H1 (cell line): ENCODE measurements around the gene CLEC14A. TPM values are rescaled to one million over a fixed set of nuclear protein-coding genes. Genes with fewer than 3 reads are reported as not detected.

Source experiments
- CTCF ChIA-PET: fragments of 300-600 bp; sonication (Branson Sonifier 250); formaldehyde crosslinking; loops from one replicate; lab custom pipeline; 2021; ENCODE audit not compliant: partially characterized antibody; lab: Charles Lee
- POLR2A ChIA-PET: fragments of 300-600 bp; sonication (Branson Sonifier 250); formaldehyde crosslinking; loops from one replicate; lab custom pipeline; 2021; ENCODE audit warnings: inconsistent platforms; ENCODE audit not compliant: partially characterized antibody; lab: Charles Lee
- DNase-seq, 2 experiments: peaks; one replicate each; pipeline versions ENCODE4 v3.0.0 to v3.0.0-alpha.2; 2010 to 2022; ENCODE audit warnings: low spot score in 2 of 2, low read depth in 1 of 2, mixed read lengths in 1 of 2
- FAIRE-seq: peaks from 2 replicates; lab custom pipeline; 2011; peaks lifted over from hg19 to GRCh38; lab: Jason Lieb, UNC
- H2AFZ ChIP-seq: 2 replicates; pipeline ENCODE4 v1.8.1; 2012; ENCODE audit warnings: low read length, inconsistent platforms
- H2AK5ac ChIP-seq: 2 replicates; pipeline ENCODE4 v1.6.1; 2013; ENCODE audit warnings: low read depth, low read length
- H2BK120ac ChIP-seq: replicated peaks from 2 replicates; pipeline ENCODE3; 2013; ENCODE audit warnings: low read depth, low read length, inconsistent platforms
- H2BK12ac ChIP-seq: 2 replicates; pipeline ENCODE4 v1.6.1; 2013; ENCODE audit warnings: low read depth, low read length
- H2BK15ac ChIP-seq: 2 replicates; pipeline ENCODE4 v1.6.1; 2013; ENCODE audit warnings: low read length
- H2BK20ac ChIP-seq: 2 replicates; pipeline ENCODE4 v1.6.1; 2013; ENCODE audit warnings: low read length
- H2BK5ac ChIP-seq: 2 replicates; pipeline ENCODE4 v1.6.1; 2013; ENCODE audit warnings: low read depth, low read length
- H3K14ac ChIP-seq: 2 replicates; pipeline ENCODE4 v1.6.1; 2013; ENCODE audit warnings: inconsistent platforms; ENCODE audit not compliant: insufficient read length
- H3K18ac ChIP-seq: 2 replicates; pipeline ENCODE4 v1.6.1; 2013; ENCODE audit warnings: low read length; ENCODE audit errors: extremely low read depth
- H3K23ac ChIP-seq: 2 replicates; pipeline ENCODE4 v1.6.1; 2013; ENCODE audit warnings: inconsistent platforms; ENCODE audit not compliant: insufficient read length
- H3K23me2 ChIP-seq: 2 replicates; pipeline ENCODE4 v1.6.1; 2013; ENCODE audit warnings: low read depth, low read length
- H3K27ac ChIP-seq: 2 replicates; pipeline ENCODE4 v1.6.1; 2011; ENCODE audit warnings: low read depth, low read length, inconsistent platforms
- H3K27me3 ChIP-seq, 4 experiments: replicated peaks in 1 of 4; 1 replicate in 1 of 4; 2 replicates in 3 of 4; pipeline versions ENCODE4 v1.6.1 to v1.8.1; 2011 to 2013; ENCODE audit warnings: low read length in 3 of 4, mild to moderate bottlenecking in 3 of 4, inconsistent platforms in 2 of 4, mixed read lengths in 2 of 4, moderate library complexity in 1 of 4; ENCODE audit not compliant: control insufficient read depth in 3 of 4, insufficient read depth in 3 of 4; ENCODE audit errors: extremely low read depth in 1 of 4
- H3K36me3 ChIP-seq, 4 experiments: 2 replicates each; pipeline versions ENCODE4 v1.6.1 to v1.8.1; 2011 to 2013; ENCODE audit warnings: mild to moderate bottlenecking in 4 of 4, low read length in 3 of 4, moderate library complexity in 2 of 4, control low read depth in 1 of 4, inconsistent platforms in 1 of 4; ENCODE audit not compliant: insufficient read depth in 4 of 4, control insufficient read depth in 2 of 4
- H3K4ac ChIP-seq: replicated peaks from 2 replicates; pipeline ENCODE3; 2013; ENCODE audit warnings: low read length, low read depth, mixed read lengths, inconsistent platforms; ENCODE audit not compliant: insufficient read length
- H3K4me1 ChIP-seq, 4 experiments: replicated peaks in 1 of 4; 1 replicate in 1 of 4; 2 replicates in 3 of 4; pipeline versions ENCODE4 v1.6.1 to v1.8.1; 2011 to 2013; ENCODE audit warnings: low read length in 3 of 4, inconsistent platforms in 2 of 4, mixed read lengths in 1 of 4; ENCODE audit not compliant: insufficient read depth in 4 of 4, control insufficient read depth in 3 of 4
- H3K4me2 ChIP-seq, 2 experiments: 2 replicates each; pipeline versions ENCODE4 v1.6.1 to v1.8.1; 2011 to 2013; ENCODE audit warnings: low read depth in 2 of 2, low read length in 2 of 2, control low read depth in 1 of 2, inconsistent platforms in 1 of 2, mild to moderate bottlenecking in 1 of 2; ENCODE audit not compliant: insufficient read depth in 1 of 2
- H3K4me3 ChIP-seq, 4 experiments: fragments of 200-600, 300-600 bp in 1 of 4; sonication (generic), shearing (Covaris generic), sonication (Bioruptor Twin) in 1 of 4; 2 replicates each; pipeline versions ENCODE4 v1.5.1 to v1.8.1; 2011 to 2016; ENCODE audit warnings: low read length in 4 of 4, low read depth in 3 of 4, control low read depth in 2 of 4, inconsistent platforms in 2 of 4, mild to moderate bottlenecking in 2 of 4, mixed read lengths in 1 of 4, moderate library complexity in 1 of 4; ENCODE audit not compliant: insufficient read depth in 2 of 4; ENCODE audit errors: extremely low read depth in 1 of 4
- H3K56ac ChIP-seq: replicated peaks from 2 replicates; pipeline ENCODE3; 2013; ENCODE audit warnings: low read depth, mild to moderate bottlenecking, mixed read lengths, low read length, inconsistent platforms; ENCODE audit not compliant: insufficient read length
- H3K79me1 ChIP-seq: 2 replicates; pipeline ENCODE4 v1.6.1; 2013; ENCODE audit warnings: low read depth, low read length, control low read depth
- H3K79me2 ChIP-seq, 2 experiments: 2 replicates each; pipeline versions ENCODE4 v1.6.1 to v1.8.1; 2012 to 2013; ENCODE audit warnings: low read length in 2 of 2, mild to moderate bottlenecking in 2 of 2, inconsistent platforms in 1 of 2; ENCODE audit not compliant: insufficient read depth in 2 of 2, control insufficient read depth in 1 of 2
- H3K9ac ChIP-seq, 4 experiments: replicated peaks in 1 of 4; 1 replicate in 1 of 4; 2 replicates in 3 of 4; pipeline versions ENCODE4 v1.6.1 to v1.8.1; 2011 to 2013; ENCODE audit warnings: low read depth in 3 of 4, low read length in 3 of 4, control low read depth in 2 of 4, mild to moderate bottlenecking in 2 of 4, moderate library complexity in 2 of 4, inconsistent platforms in 1 of 4; ENCODE audit errors: extremely low read depth in 1 of 4
- H3K9me3 ChIP-seq, 2 experiments: 2 replicates each; pipeline versions ENCODE4 v1.6.1 to v1.8.1; 2012 to 2013; ENCODE audit warnings: mild to moderate bottlenecking in 2 of 2, moderate library complexity in 2 of 2, control low read depth in 1 of 2, inconsistent platforms in 1 of 2, low read depth in 1 of 2, low read length in 1 of 2, mixed read lengths in 1 of 2; ENCODE audit not compliant: insufficient read depth in 2 of 2
- H4K20me1 ChIP-seq, 2 experiments: replicated peaks in 1 of 2; 2 replicates each; pipeline versions ENCODE3 to v1.8.1; 2011 to 2013; ENCODE audit warnings: inconsistent platforms in 2 of 2, low read length in 2 of 2, mild to moderate bottlenecking in 1 of 2; ENCODE audit not compliant: insufficient read depth in 2 of 2, control insufficient read depth in 1 of 2
- H4K5ac ChIP-seq: 2 replicates; pipeline ENCODE4 v1.6.1; 2013; ENCODE audit warnings: low read length, low read depth, mixed read lengths, inconsistent platforms; ENCODE audit not compliant: insufficient read length
- H4K8ac ChIP-seq: 2 replicates; pipeline ENCODE4 v1.8.0; 2013; ENCODE audit warnings: mild to moderate bottlenecking, moderate library complexity, low read length, inconsistent platforms; ENCODE audit not compliant: insufficient read depth; ENCODE audit errors: extremely low read depth
- H4K91ac ChIP-seq: replicated peaks from 2 replicates; pipeline ENCODE3; 2013; ENCODE audit warnings: low read length, mixed read lengths, inconsistent platforms; ENCODE audit not compliant: insufficient read length
- CTBP2 ChIP-seq: IDR thresholded peaks from 2 replicates; pipeline ENCODE4 v1.7.0; 2011; ENCODE audit warnings: borderline replicate concordance, mild to moderate bottlenecking, moderate library complexity, mixed read lengths, low read length; ENCODE audit not compliant: insufficient read depth, insufficient read length
- CTCF ChIP-seq, 3 experiments: IDR thresholded peaks; 1 replicate in 2 of 3; 2 replicates in 1 of 3; pipeline versions ENCODE4 v1.5.1 to v1.6.1; 2011; ENCODE audit warnings: low read length in 3 of 3, mild to moderate bottlenecking in 3 of 3, inconsistent platforms in 2 of 3, low read depth in 1 of 3, moderate library complexity in 1 of 3; ENCODE audit not compliant: insufficient read depth in 1 of 3; ENCODE audit errors: control extremely low read depth in 1 of 3
- FOSL1 ChIP-seq: IDR thresholded peaks from 2 replicates; pipeline ENCODE4 v1.6.1; 2011; ENCODE audit warnings: mild to moderate bottlenecking, low read depth, low read length, moderate library complexity; ENCODE audit not compliant: insufficient read depth
- GABPA ChIP-seq: IDR thresholded peaks from 2 replicates; pipeline ENCODE4 v1.6.1; 2011; ENCODE audit warnings: mild to moderate bottlenecking, low read length, moderate library complexity, borderline replicate concordance; ENCODE audit not compliant: insufficient read depth
- GTF2F1 ChIP-seq: IDR thresholded peaks from 2 replicates; pipeline ENCODE4 v1.6.1; 2012; ENCODE audit warnings: low read depth, low read length, improper control_type of control experiment, borderline replicate concordance
- HDAC2 ChIP-seq, 2 experiments: fragments of 300-600 bp in 1 of 2; sonication (generic) in 1 of 2; IDR thresholded peaks; 2 replicates each; pipeline ENCODE4 v1.6.1; 2011 to 2012; ENCODE audit warnings: low read depth in 2 of 2, low read length in 2 of 2, mild to moderate bottlenecking in 2 of 2, moderate library complexity in 2 of 2, borderline replicate concordance in 1 of 2, inconsistent platforms in 1 of 2
- MAFK ChIP-seq: IDR thresholded peaks from 2 replicates; pipeline ENCODE4 v1.6.1; 2012; ENCODE audit warnings: low read depth, mild to moderate bottlenecking, improper control_type of control experiment, low read length
- PHF8 ChIP-seq: fragments of 200-600 bp; sonication (generic); conservative IDR thresholded peaks from 2 replicates; pipeline ENCODE4 v1.7.1; 2012; ENCODE audit warnings: low read depth, mild to moderate bottlenecking, inconsistent platforms, low read length, moderate library complexity
- POLR2A ChIP-seq, 2 experiments: IDR thresholded peaks; 1 replicate in 1 of 2; 2 replicates in 1 of 2; pipeline ENCODE4 v1.6.1; 2011; ENCODE audit warnings: low read depth in 2 of 2, low read length in 2 of 2, mild to moderate bottlenecking in 2 of 2; ENCODE audit errors: control extremely low read depth in 1 of 2
- TAF7 ChIP-seq: optimal IDR thresholded peaks from 2 replicates; pipeline ENCODE3; 2011; ENCODE audit warnings: low read depth, mild to moderate bottlenecking, inconsistent platforms, low read length, moderate library complexity, borderline replicate concordance
- TEAD4 ChIP-seq: IDR thresholded peaks from 2 replicates; pipeline ENCODE4 v1.6.1; 2012; ENCODE audit warnings: low read depth, low read length, inconsistent platforms, mixed read lengths
- ZNF274 ChIP-seq: IDR thresholded peaks from 2 replicates; pipeline ENCODE4 v1.7.0; 2012; ENCODE audit warnings: low read length, borderline replicate concordance; ENCODE audit errors: extremely low read depth
- polyA plus RNA-seq, 7 experiments: library from polyadenylated mRNA; depleted of rRNA in 3 of 7; stranded (reverse) in 5 of 7; unstranded in 2 of 7; fragments of >200 nt in 5 of 7; fragments of 200-250 nt in 2 of 7; gene quantifications; 1 replicate in 5 of 7; 2 replicates in 1 of 7; 4 replicates in 1 of 7; pipeline versions ENCODE4 v1.2.1 to v1.2.3, GENCODE V29; 2011 to 2013; ENCODE audit warnings: missing spikeins in 2 of 7, mixed read lengths in 2 of 7
- total RNA-seq: library from RNA; stranded (reverse); fragmentation: NEBNext Ultra II Directional; extraction: Animal tissue kit (Norgen Biotek cat#: 25700); gene quantifications from 2 replicates; pipeline ENCODE4 v1.2.1, GENCODE V29; 2021

CLEC14A gene
- total and polyA plus RNA-seq, 2 of the 8 experiments (the other 6 are each of a cell fraction or from before 2014, with no cell fraction given): 0.09 to 0.13 TPM

DNA sequence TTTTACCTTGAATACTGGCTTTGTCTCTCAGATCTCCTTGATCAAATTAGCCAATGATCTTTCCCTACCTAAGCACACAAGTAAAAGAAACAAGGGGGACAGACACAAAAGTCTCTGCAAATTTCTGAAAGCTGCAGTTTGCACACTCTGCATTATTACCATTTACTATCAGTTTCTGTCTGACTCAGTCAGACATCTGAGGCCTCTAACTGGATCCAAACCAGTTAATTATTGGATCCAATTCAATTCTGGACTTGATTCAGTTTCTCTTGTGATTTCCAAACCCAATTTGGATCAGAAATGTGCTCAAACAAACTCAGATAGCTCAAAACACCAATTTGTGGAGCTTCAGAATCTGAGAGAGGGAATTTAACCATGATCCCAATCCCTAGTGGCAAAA lies 31.6 kb downstream of the CLEC14A start:
- Histone ChIP-seq H2BK5ac (no peak overlapping the region), H3K14ac (no peak overlapping the region), H3K9me3 (no peaks in the 10 kb centered on the region), H2BK120ac (no peak overlapping the region), H4K5ac (no peak overlapping the region), H3K36me3 (no peaks in the 10 kb centered on the region), H2BK12ac (no peak overlapping the region), H3K4me1 (peaks cover 0 to 6% (median 0%) of the 10 kb centered on the region in 4 experiments; a peak in 3 of 7 replicates), H3K18ac (no peak overlapping the region), H2BK20ac (no peak overlapping the region), H3K4me3 (no peak overlapping the region), H3K79me2 (no peaks in the 10 kb centered on the region), H3K79me1 (no peaks in the 10 kb centered on the region), H3K9ac (no peak overlapping the region), H3K27ac (no peak overlapping the region), H2AK5ac (no peak overlapping the region), H3K4ac (no peak overlapping the region), H4K91ac (no peak overlapping the region), H3K27me3 (peaks cover 0 to 3% (median 2%) of the 10 kb centered on the region in 4 experiments; a peak in 4 of 7 replicates), H2BK15ac (no peak overlapping the region), H4K20me1 (no peaks in the 10 kb centered on the region), H3K56ac (no peak overlapping the region), H2AFZ (0 out of 2 replicates have a peak overlapping the region, but pooled peaks have one; percentile 29), H3K23ac (no peak overlapping the region), H3K4me2 (no peak overlapping the region), H3K23me2 (no peaks in the 10 kb centered on the region), H4K8ac (no peak overlapping the region)
- FAIRE-seq: no peak
- POLR2A ChIA-PET: interaction anchor here (1.5 kb wide), 1 partner anchor 19 kb away, joined by 7 read pairs; no protein-coding TSS in a partner anchor
- DNase-seq: no peak
- CTCF ChIA-PET: interaction anchor here (0.8 to 2.2 kb wide), 2 partner anchors 24 to 376 kb away, joined by 3 to 6 read pairs; no protein-coding TSS in a partner anchor
- no peak for TF ChIP-seq FOSL1
- no peak for TF ChIP-seq GTF2F1
- TF ChIP-seq CTCF (IDR thresholded peaks at IDR 0.05; ENCODE audit: control extremely low read depth in 1 of 3, insufficient read depth in 1 of 3, low read depth in 1 of 3, low read length in 3 of 3): no peak
- TF ChIP-seq CTBP2: no peak
- TF ChIP-seq HDAC2 (IDR thresholded peaks at IDR 0.05; ENCODE audit: borderline replicate concordance in 1 of 2, low read depth in 2 of 2, low read length in 2 of 2): no peak
- TF ChIP-seq ZNF274: no peak
- no peak for TF ChIP-seq TEAD4
- TF ChIP-seq GABPA: no peak
- TF ChIP-seq PHF8: no peak
- TF ChIP-seq MAFK: no peak
- no peak for TF ChIP-seq POLR2A (IDR thresholded peaks at IDR 0.05; ENCODE audit: control extremely low read depth in 1 of 2, low read depth in 2 of 2, low read length in 2 of 2)
- no peak for TF ChIP-seq TAF7
